BLaER1 treated with 17β-estradiol and CSF1 and Interleukin-3, amounts not matched to agents 10 nM and 100 nM (cell line): ENCODE measurements around the gene PREPL.
"Not testable (repeated sequence)": the region's sequence is repeated elsewhere in the genome, so short reads cannot be mapped to it uniquely, and the experiment has no call there.

Source experiments
- H3K27ac ChIP-seq, 11 experiments: shearing (Covaris generic); formaldehyde crosslinking; 2 replicates each; pipeline ENCODE4 v1.8.1; 2022
- H3K27me3 ChIP-seq, 11 experiments: shearing (Covaris generic); formaldehyde crosslinking; 2 replicates each; pipeline ENCODE4 v1.8.1; 2022
- H3K36me3 ChIP-seq, 11 experiments: shearing (Covaris generic); formaldehyde crosslinking; 2 replicates each; pipeline ENCODE4 v1.8.1; 2022
- H3K4me1 ChIP-seq, 10 experiments: shearing (Covaris generic); formaldehyde crosslinking; 2 replicates each; pipeline ENCODE4 v1.8.1; 2022
- H3K4me2 ChIP-seq, 11 experiments: shearing (Covaris generic); formaldehyde crosslinking; 2 replicates each; pipeline ENCODE4 v1.8.1; 2022
- H3K4me3 ChIP-seq, 10 experiments: shearing (Covaris generic); formaldehyde crosslinking; 2 replicates each; pipeline ENCODE4 v1.8.1; 2022
- H3K9ac ChIP-seq, 11 experiments: shearing (Covaris generic); formaldehyde crosslinking; 2 replicates each; pipeline ENCODE4 v1.8.1; 2022
- H3K9me3 ChIP-seq, 11 experiments: shearing (Covaris generic); formaldehyde crosslinking; replicated peaks in 1 of 11; 2 replicates each; pipeline ENCODE4 v1.8.1; 2022
- H4K20me1 ChIP-seq, 11 experiments: shearing (Covaris generic); formaldehyde crosslinking; 2 replicates each; pipeline ENCODE4 v1.8.1; 2022
- Cebpa-rat ChIP-seq, 11 experiments: shearing (Covaris generic); IDR thresholded peaks; 2 replicates each; pipeline ENCODE4 v1.8.1; 2022

PREPL gene

GRCh38 chr2:44361330-44362206 lies at the start of gene PREPL, which contains the start of gene CAMKMT:
Gene PREPL, minus strand, starts transcription at chr2:44361494. Its CDS starts 15,152 bp downstream, at chr2:44346342.
Gene CAMKMT, plus strand, starts transcription at chr2:44361947.
- H3K4me2 ChIP-seq: peak within 1 kb of the TSS; percentile 83 to 95 (median 91)
- peaks cover 0 to 4% (median 0%) of the 10 kb centered on the region in 11 experiments; a peak in 2 of 22 replicates for H3K36me3 ChIP-seq
- H3K27ac ChIP-seq: peak within 1 kb of the TSS; percentile 92 to 100 (median 98)
- H3K9me3 ChIP-seq: no peaks in the 10 kb centered on the region
- no peaks in the 10 kb centered on the region for H3K27me3 ChIP-seq
- TF ChIP-seq Cebpa-rat (IDR thresholded peaks at IDR 0.05): peak in 5 of 11 experiments; percentile 56 to 75 (median 63); a peak in 7 of 22 replicates
- peak within 1 kb of the TSS; percentile 85 to 99 (median 97) for H3K4me3 ChIP-seq
- H3K9ac ChIP-seq: peak within 1 kb of the TSS; percentile 87 to 98 (median 91)
- peaks cover 27 to 36% (median 33%) of the 10 kb centered on the region in 10 experiments for H3K4me1 ChIP-seq
- no peaks in the 10 kb centered on the region; a peak in 1 of 22 replicates for H4K20me1 ChIP-seq

GRCh38 chr2:44398243-44398897 lies 37.1 kb upstream of the PREPL start:
- no peak overlapping the region for H3K9ac ChIP-seq
- H3K27ac ChIP-seq: no peak overlapping the region
- no peaks in the 10 kb centered on the region for H4K20me1 ChIP-seq
- no peak for TF ChIP-seq Cebpa-rat (IDR thresholded peaks at IDR 0.05)
- H3K27me3 ChIP-seq: no peaks in the 10 kb centered on the region
- peaks cover 0 to 5% (median 0%) of the 10 kb centered on the region in 11 experiments; a peak in 4 of 22 replicates for H3K36me3 ChIP-seq
- no peaks in the 10 kb centered on the region for H3K4me1 ChIP-seq
- no peak overlapping the region for H3K4me3 ChIP-seq
- H3K4me2 ChIP-seq: no peak overlapping the region
- 0 out of 22 replicates have a peak, but pooled peaks cover 0 to 3% (median 0%) of the 10 kb centered on the region in 11 experiments for H3K9me3 ChIP-seq

- TF ChIP-seq Cebpa-rat (IDR thresholded peaks at IDR 0.05): no peak
- Histone ChIP-seq H3K9ac (no peak overlapping the region), H3K27me3 (no peaks in the 10 kb centered on the region), H3K4me2 (no peak overlapping the region), H4K20me1 (no peaks in the 10 kb centered on the region), H3K4me1 (no peaks in the 10 kb centered on the region), H3K27ac (no peak overlapping the region), H3K4me3 (no peak overlapping the region), H3K36me3 (no peaks in the 10 kb centered on the region), H3K9me3 (0 out of 22 replicates have a peak, but pooled peaks cover 0 to 3% (median 0%) of the 10 kb centered on the region in 11 experiments)
Measured at GRCh38 chr2:44397447-44398175, 36.3 kb upstream of the PREPL start.

- H3K4me3 ChIP-seq: no peak overlapping the region
- no peak for TF ChIP-seq Cebpa-rat (IDR thresholded peaks at IDR 0.05)
- H3K9me3 ChIP-seq: peaks cover 1 to 7% (median 6%) of the 10 kb centered on the region in 11 experiments; a peak in 14 of 22 replicates
- H3K9ac ChIP-seq: no peak overlapping the region
- H3K27ac ChIP-seq: no peak overlapping the region
- peaks cover 0 to 5% (median 0%) of the 10 kb centered on the region in 11 experiments; a peak in 2 of 22 replicates for H3K36me3 ChIP-seq
- no peaks in the 10 kb centered on the region for H3K27me3 ChIP-seq
- H3K4me2 ChIP-seq: no peak overlapping the region
- H4K20me1 ChIP-seq: no peaks in the 10 kb centered on the region; a peak in 2 of 22 replicates
- H3K4me1 ChIP-seq: no peaks in the 10 kb centered on the region
Measured at GRCh38 chr2:44392338-44392943, 31.1 kb upstream of the PREPL start.

GRCh38 chr2:44389895-44390294 lies 28.6 kb upstream of the PREPL start:
- H3K4me2 ChIP-seq: no peak overlapping the region
- TF ChIP-seq Cebpa-rat (IDR thresholded peaks at IDR 0.05): no peak
- H3K27me3 ChIP-seq: no peaks in the 10 kb centered on the region
- H3K36me3 ChIP-seq: peaks cover 0 to 10% (median 0%) of the 10 kb centered on the region in 11 experiments; a peak in 4 of 22 replicates
- H3K4me1 ChIP-seq: 0 out of 20 replicates have a peak, but pooled peaks cover 0 to 3% (median 0%) of the 10 kb centered on the region in 10 experiments
- peaks cover 19 to 30% (median 26%) of the 10 kb centered on the region in 11 experiments for H3K9me3 ChIP-seq
- H4K20me1 ChIP-seq: no peaks in the 10 kb centered on the region; a peak in 2 of 22 replicates
- no peak overlapping the region for H3K4me3 ChIP-seq
- no peak overlapping the region for H3K27ac ChIP-seq
- H3K9ac ChIP-seq: no peak overlapping the region

- Histone ChIP-seq H3K27ac (no peak overlapping the region), H3K36me3 (peaks cover 0 to 18% (median 0%) of the 10 kb centered on the region in 11 experiments; a peak in 6 of 22 replicates)
- no peak for TF ChIP-seq Cebpa-rat (IDR thresholded peaks at IDR 0.05)
Measured at GRCh38 chr2:44388877-44389276, 27.6 kb upstream of the PREPL start.

GRCh38 chr2:44385226-44385625 lies 23.9 kb upstream of the PREPL start:
- not testable (repeated sequence) for H3K9ac ChIP-seq, H3K4me3 ChIP-seq, H3K4me1 ChIP-seq, H4K20me1 ChIP-seq, H3K27me3 ChIP-seq, H3K4me2 ChIP-seq
- Histone ChIP-seq H3K9me3 (peaks cover 25 to 55% (median 46%) of the 10 kb centered on the region in 11 experiments), H3K36me3 (peaks cover 8 to 38% (median 16%) of the 10 kb centered on the region in 11 experiments; a peak in 19 of 22 replicates), H3K27ac (peak overlapping the region in 2 of 11 experiments; percentile 31 to 56; a peak in 2 of 22 replicates)

More at GRCh38 chr2:44388877-44389276, 27.6 kb upstream of the PREPL start:
- H3K4me3 ChIP-seq: no peak overlapping the region
- H4K20me1 ChIP-seq: no peaks in the 10 kb centered on the region; a peak in 2 of 22 replicates
- peaks cover 25 to 41% (median 36%) of the 10 kb centered on the region in 11 experiments for H3K9me3 ChIP-seq
- no peaks in the 10 kb centered on the region for H3K27me3 ChIP-seq
- no peak overlapping the region for H3K4me2 ChIP-seq
- H3K4me1 ChIP-seq: 0 out of 20 replicates have a peak, but pooled peaks cover 0 to 3% (median 0%) of the 10 kb centered on the region in 10 experiments
- H3K9ac ChIP-seq: no peak overlapping the region

- Histone ChIP-seq H3K36me3 (peaks cover 4 to 43% (median 12%) of the 10 kb centered on the region in 11 experiments; a peak in 18 of 22 replicates), H3K4me1 (peaks cover 0 to 10% (median 0%) of the 10 kb centered on the region in 10 experiments; a peak in 5 of 20 replicates), H3K27ac (no peak overlapping the region), H4K20me1 (no peaks in the 10 kb centered on the region), H3K9ac (no peak overlapping the region), H3K27me3 (no peaks in the 10 kb centered on the region), H3K4me3 (no peak overlapping the region), H3K9me3 (peaks cover 0 to 3% (median 0%) of the 10 kb centered on the region in 11 experiments; a peak in 1 of 22 replicates), H3K4me2 (no peak overlapping the region)
- TF ChIP-seq Cebpa-rat (IDR thresholded peaks at IDR 0.05): no peak
Measured at GRCh38 chr2:44377486-44377885, 16.2 kb upstream of the PREPL start.
